Karpas-422 (cell line): ENCODE results near the gene TRAPPC14. TPM values are rescaled to one million over a fixed set of nuclear protein-coding genes. Genes with fewer than 3 reads are reported as not detected.
"Not testable (repeated sequence)": the region's sequence is repeated elsewhere in the genome, so short reads cannot be mapped to it uniquely, and the experiment has no call there.

Experiments used
- DNase-seq: peaks from one replicate; pipeline ENCODE4 v3.0.0-alpha.2; 2015
- H2AFZ ChIP-seq: fragments of 200-600 bp; sonication (generic); 2 replicates; pipeline ENCODE4 v1.6.1; 2014; ENCODE audit warnings: antibody characterized with exemption, low read length, mixed read lengths
- H3K27ac ChIP-seq: fragments of 200-600 bp; sonication (generic); 2 replicates; pipeline ENCODE4 v1.5.1; 2014; ENCODE audit warnings: mild to moderate bottlenecking, low read length, moderate library complexity
- H3K27me3 ChIP-seq: fragments of 200-600 bp; sonication (generic); 2 replicates; pipeline ENCODE4 v1.6.1; 2014; ENCODE audit warnings: low read length, mixed read lengths
- H3K36me3 ChIP-seq: fragments of 200-600 bp; sonication (generic); 2 replicates; pipeline ENCODE4 v1.6.1; 2014; ENCODE audit warnings: low read length, mixed read lengths; ENCODE audit not compliant: insufficient read depth
- H3K4me1 ChIP-seq: fragments of 200-600 bp; sonication (generic); 2 replicates; pipeline ENCODE4 v1.6.1; 2014; ENCODE audit warnings: mild to moderate bottlenecking, low read length, mixed read lengths
- H3K4me2 ChIP-seq: fragments of 200-600 bp; sonication (generic); 2 replicates; pipeline ENCODE4 v1.6.1; 2014; ENCODE audit warnings: low read length, low read depth, mild to moderate bottlenecking; ENCODE audit not compliant: poor library complexity, severe bottlenecking
- H3K4me3 ChIP-seq: fragments of 200-600 bp; sonication (generic); 2 replicates; pipeline ENCODE4 v1.5.1; 2014; ENCODE audit warnings: mild to moderate bottlenecking, antibody characterized with exemption, low read length, mixed read lengths
- H3K79me2 ChIP-seq: fragments of 200-600 bp; sonication (generic); 2 replicates; pipeline ENCODE4 v1.6.1; 2014; ENCODE audit warnings: mild to moderate bottlenecking, low read length, mixed read lengths
- H3K9ac ChIP-seq: fragments of 200-600 bp; sonication (generic); 2 replicates; pipeline ENCODE4 v1.6.0; 2014; ENCODE audit warnings: low read length
- H3K9me2 ChIP-seq: fragments of 200-600 bp; sonication (generic), shearing (Covaris generic); replicated peaks from 2 replicates; pipeline ENCODE4 v1.6.0; 2014; ENCODE audit warnings: mild to moderate bottlenecking, low read length, moderate library complexity; ENCODE audit not compliant: insufficient read depth
- H3K9me3 ChIP-seq: fragments of 300-700, 200-600 bp; sonication (generic); 2 replicates; pipeline ENCODE4 v1.6.1; 2014; ENCODE audit warnings: low read length, mixed read lengths
- H4K20me1 ChIP-seq: fragments of 200-600 bp; sonication (generic); 2 replicates; pipeline ENCODE4 v1.6.1; 2014; ENCODE audit warnings: mild to moderate bottlenecking, antibody characterized with exemption, low read length, low read depth; ENCODE audit not compliant: insufficient read depth
- total RNA-seq: library from RNA; depleted of rRNA; stranded (reverse); fragments of >200 nt; shearing (Covaris generic); gene quantifications from 2 replicates; pipeline ENCODE4 v1.2.3, GENCODE V29; 2014; ENCODE audit warnings: low replicate concordance

The TRAPPC14 gene
- total RNA-seq, 1 experiment from 2014 or later = 15.8 TPM

DNA sequence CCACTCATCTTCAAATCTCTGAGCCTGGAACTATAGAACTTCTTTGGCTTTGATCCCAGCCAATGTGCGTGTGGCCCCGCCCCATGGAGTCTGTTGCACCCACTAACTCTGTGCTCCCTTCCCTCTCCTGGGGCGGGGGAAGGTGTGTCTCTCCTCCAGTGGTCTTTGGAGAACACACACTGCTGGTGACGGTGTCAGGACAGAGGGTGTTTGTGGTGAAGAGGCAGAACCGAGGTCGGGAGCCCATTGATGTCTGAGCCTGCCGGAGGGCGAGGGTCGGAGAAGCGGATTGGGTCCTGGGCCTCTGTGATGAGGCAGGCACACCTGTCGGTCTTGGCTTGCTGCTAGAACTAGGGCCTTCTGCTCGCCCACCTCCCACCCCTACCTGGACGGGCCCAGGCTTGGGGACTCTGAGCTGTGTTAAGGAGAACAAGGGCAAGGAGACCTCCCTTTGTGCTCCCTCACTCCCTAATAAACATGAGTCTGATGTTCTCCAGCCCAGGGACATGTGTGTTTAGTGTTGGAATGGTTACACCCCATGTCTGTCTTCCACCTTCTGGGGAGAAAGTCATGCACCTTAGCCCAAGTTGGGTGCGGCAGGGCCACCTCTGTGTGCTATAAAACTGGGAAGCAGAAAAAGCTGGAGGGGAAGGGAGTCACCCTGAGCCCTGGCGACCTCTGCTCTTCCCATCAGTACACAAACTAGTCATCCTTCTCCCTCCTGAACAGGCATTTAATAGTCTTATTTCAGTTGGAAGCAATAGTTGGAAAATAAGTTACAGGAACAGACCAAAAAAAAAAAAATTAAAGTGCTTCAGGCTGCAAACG, 4.6 kb downstream of the TRAPPC14 start:
- Histone ChIP-seq H3K27ac (no peak overlapping the region), H3K9me3 (no peaks in the 10 kb centered on the region), H3K79me2 (peaks cover 41% of the 10 kb centered on the region), H3K4me2 (no peak overlapping the region), H3K4me1 (peaks cover 44% of the 10 kb centered on the region), H3K9ac (no peak overlapping the region), H2AFZ (no peak overlapping the region), H3K4me3 (no peak overlapping the region), H3K27me3 (no peaks in the 10 kb centered on the region), H3K36me3 (peaks cover 9% of the 10 kb centered on the region), H3K9me2 (no peaks in the 10 kb centered on the region), H4K20me1 (peaks cover 12% of the 10 kb centered on the region; the same call in 1 of the 2 replicates)
- DNase-seq = peak; percentile 49

DNA sequence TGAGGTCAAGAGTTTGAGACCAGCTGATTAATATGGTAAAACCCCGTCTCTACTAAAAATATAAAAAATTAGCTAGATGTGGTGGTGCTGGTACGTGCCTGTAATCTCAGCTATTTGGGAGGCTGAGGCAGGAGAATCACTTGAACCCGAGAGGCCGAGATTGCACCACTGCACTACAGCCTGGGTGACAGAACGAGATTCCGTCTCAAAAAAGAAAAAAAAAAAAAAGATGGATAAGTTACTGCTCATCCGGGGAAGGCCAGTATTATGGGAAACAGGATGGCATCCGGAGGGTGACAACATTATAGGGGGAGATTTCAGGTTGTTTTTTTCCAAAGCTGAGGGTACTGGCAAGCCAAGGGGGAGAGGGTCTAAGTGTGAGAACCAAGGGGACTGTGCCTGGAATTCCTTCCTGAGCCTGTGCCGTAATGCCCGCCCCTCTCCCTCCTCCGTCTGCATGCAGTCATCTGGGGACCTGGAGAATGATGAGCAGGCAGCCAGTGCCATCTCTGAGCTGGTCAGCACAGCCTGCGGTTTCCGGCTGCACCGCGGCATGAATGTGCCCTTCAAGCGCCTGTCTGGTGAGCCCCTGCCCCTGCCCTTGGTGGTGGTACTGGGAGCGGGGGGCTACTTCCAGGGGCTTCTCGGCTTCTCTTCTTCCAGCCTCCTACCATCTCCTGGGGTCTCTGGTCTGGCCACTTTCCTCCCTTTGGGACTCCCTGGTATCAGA, 5.4 kb downstream of the TRAPPC14 start:
- no peak overlapping the region for H2AFZ ChIP-seq
- no peak overlapping the region for H3K4me3 ChIP-seq
- no peaks in the 10 kb centered on the region for H3K9me2 ChIP-seq
- no peak for DNase-seq
- H3K27me3 ChIP-seq = no peaks in the 10 kb centered on the region
- peaks cover 12% of the 10 kb centered on the region; the same call in 1 of the 2 replicates for H4K20me1 ChIP-seq
- peaks cover 45% of the 10 kb centered on the region for H3K4me1 ChIP-seq
- peaks cover 38% of the 10 kb centered on the region for H3K79me2 ChIP-seq
- peak overlapping the region; percentile 47 for H3K4me2 ChIP-seq
- no peak overlapping the region for H3K9ac ChIP-seq
- peak overlapping the region; percentile 52 for H3K27ac ChIP-seq
- H3K36me3 ChIP-seq = peaks cover 9% of the 10 kb centered on the region
- H3K9me3 ChIP-seq = no peaks in the 10 kb centered on the region

DNA sequence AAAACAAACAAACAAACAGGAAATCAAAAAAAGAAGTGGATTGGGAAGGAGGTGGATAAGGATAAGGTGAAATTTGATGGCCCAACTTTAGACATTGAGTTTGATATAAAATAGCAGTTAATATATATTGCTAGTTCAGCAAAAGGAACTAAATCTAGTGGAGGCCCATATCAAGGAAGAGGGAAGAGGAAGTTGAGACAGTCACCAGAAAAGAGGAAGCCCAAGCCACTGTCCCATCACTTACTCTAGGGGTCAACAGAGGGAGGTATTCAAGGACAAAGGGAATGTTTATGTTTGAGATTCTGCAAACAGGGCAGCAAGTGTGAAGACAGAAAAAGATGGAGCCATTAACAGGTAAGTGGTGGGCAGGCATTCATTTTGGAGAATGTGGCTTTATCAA, 6.1 kb downstream of the TRAPPC14 start:
- Histone ChIP-seq H3K79me2 (peaks cover 31% of the 10 kb centered on the region), H3K27ac (peak overlapping the region; percentile 52), H3K4me1 (peaks cover 45% of the 10 kb centered on the region), H3K9me3 (no peaks in the 10 kb centered on the region), H3K4me2 (peak overlapping the region; percentile 47), H3K4me3 (peak overlapping the region; percentile 11; the same call in 1 of the 2 replicates), H3K9ac (peak overlapping the region; percentile 14; the same call in 1 of the 2 replicates), H2AFZ (no peak overlapping the region), H3K27me3 (no peaks in the 10 kb centered on the region), H3K9me2 (no peaks in the 10 kb centered on the region), H3K36me3 (peaks cover 9% of the 10 kb centered on the region), H4K20me1 (peaks cover 8% of the 10 kb centered on the region; the same call in 1 of the 2 replicates)
- peak; percentile 69 for DNase-seq

DNA sequence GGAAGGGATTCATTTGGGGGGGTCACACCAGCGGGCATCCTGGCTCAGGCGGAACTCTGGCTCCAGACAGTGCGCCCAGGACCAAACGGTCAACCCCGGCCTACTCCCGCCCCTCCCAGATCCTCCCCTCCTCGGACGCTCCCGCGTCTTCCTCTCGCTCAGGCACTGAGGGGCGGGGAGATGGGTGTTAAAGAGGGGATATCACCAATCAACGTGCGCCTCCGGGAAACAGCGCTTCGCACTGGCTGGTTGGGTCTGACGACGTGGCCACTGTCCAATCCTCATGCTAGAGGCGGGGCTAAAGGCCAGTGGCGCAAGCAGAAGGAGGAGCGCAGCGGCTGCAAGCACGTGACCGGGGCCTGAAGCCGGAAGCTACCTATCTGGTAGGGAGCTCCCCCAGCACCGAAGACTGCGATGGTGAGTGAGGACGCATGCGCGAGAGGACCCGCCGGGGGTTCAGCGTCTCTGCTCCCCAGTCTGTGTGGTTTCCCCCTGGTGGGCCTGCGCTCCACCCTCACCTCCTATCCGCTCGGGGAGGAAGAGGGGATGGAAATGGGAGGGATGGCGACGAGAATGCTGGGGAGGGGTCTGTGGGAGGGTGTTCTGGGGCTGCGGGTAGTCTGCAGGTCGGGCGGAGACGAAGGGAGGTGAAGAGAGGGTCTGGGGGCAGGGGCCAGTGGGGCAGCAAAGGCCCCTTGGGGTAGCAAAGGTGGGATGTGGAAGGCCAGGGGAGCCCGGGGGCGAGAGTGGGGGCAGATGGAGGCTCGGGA, 9.8 kb downstream of the TRAPPC14 start, which contains the start of gene LAMTOR4:
TSS of gene LAMTOR4 (plus strand) at position 360 of the 770 bp plus-strand sequence. CDS start at position 415, 55 bp downstream.
- no peaks in the 10 kb centered on the region for H4K20me1 ChIP-seq
- H3K4me3 ChIP-seq = peak within 1 kb of the TSS; percentile 99
- peaks cover 31% of the 10 kb centered on the region for H3K4me1 ChIP-seq
- H3K27me3 ChIP-seq = no peaks in the 10 kb centered on the region
- peak within 1 kb of the TSS; percentile 81; the same call in 1 of the 2 replicates for H2AFZ ChIP-seq
- H3K9me2 ChIP-seq = no peaks in the 10 kb centered on the region
- peak within 1 kb of the TSS; percentile 77 for H3K27ac ChIP-seq
- peak within 1 kb of the TSS; percentile 97 for H3K4me2 ChIP-seq
- 0 out of 2 replicates have a peak, but pooled peaks cover 3% of the 10 kb centered on the region for H3K36me3 ChIP-seq
- peaks cover 25% of the 10 kb centered on the region for H3K79me2 ChIP-seq
- H3K9me3 ChIP-seq = no peaks in the 10 kb centered on the region
- DNase-seq = peak; percentile 99
- H3K9ac ChIP-seq = peak within 1 kb of the TSS; percentile 100

DNA sequence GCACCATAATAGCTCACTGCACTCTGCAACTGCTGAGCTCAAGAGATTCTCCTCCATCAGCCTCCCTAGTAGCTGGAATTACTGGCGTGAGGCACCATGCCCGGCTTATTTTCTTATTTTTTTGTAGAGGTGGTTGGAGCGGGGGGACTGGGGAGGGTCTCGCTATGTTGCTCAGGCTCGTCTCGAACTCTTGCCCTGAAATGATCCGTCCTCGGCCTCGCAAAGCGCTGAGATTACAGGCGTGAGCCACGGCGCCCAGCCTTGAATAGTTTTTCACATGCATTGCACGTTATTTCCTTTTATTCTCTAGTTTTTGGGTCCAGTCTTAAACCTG, 10.3 kb downstream of the TRAPPC14 start:
- DNase-seq = no peak
- H2AFZ ChIP-seq = peak overlapping the region; percentile 81; the same call in 1 of the 2 replicates
- H3K4me2 ChIP-seq = peak overlapping the region; percentile 80
- H3K4me1 ChIP-seq = peaks cover 31% of the 10 kb centered on the region
- peak overlapping the region; percentile 80 for H3K9ac ChIP-seq
- peak overlapping the region; percentile 36; the same call in 1 of the 2 replicates for H3K27ac ChIP-seq
- H3K79me2 ChIP-seq = peaks cover 24% of the 10 kb centered on the region
- H3K4me3 ChIP-seq = peak overlapping the region; percentile 65
- no peaks in the 10 kb centered on the region for H4K20me1 ChIP-seq
- H3K27me3 ChIP-seq = no peaks in the 10 kb centered on the region
- no peaks in the 10 kb centered on the region for H3K9me3 ChIP-seq
- no peaks in the 10 kb centered on the region for H3K9me2 ChIP-seq
- H3K36me3 ChIP-seq = 0 out of 2 replicates have a peak, but pooled peaks cover 3% of the 10 kb centered on the region

DNA sequence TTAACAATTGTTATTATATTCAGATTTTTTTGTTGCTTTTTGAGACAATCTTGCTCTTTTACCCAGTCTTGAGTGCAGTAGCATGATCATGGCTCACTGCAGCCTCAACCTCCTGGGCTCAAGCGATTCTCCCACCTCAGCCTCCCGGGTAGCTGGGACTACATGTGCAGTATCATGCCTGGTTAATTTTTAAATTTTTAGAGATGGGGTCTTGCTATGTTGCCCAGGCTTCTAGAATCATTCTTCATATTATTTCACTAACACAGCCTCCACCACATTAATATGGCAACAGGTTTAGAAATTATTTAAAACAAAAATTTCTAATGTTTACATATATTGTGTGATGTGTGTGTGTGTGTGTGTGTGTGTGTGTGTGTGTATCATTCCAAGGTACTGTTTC, 11.2 kb downstream of the TRAPPC14 start:
- no peak for DNase-seq

DNA sequence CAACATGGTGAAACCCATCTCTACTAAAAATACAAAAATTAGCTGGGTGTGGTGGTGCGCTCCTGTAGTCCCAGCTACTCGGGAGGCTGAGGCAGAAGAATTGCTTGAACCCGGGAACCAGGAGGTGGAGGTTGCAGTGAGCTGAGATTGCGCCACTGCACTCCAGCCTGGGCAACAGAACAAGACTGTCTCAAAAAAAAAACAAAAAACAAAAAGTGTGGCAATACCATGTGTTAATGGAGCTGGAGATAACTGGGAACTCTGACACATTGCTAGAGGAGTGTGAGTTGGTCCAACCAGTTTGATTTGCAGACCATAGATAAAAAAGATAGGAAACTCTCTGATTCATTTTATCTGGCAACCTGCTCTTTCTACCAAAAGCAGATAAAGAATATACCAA, 12.2 kb downstream of the TRAPPC14 start:
- Histone ChIP-seq H3K79me2 (peaks cover 21% of the 10 kb centered on the region), H3K4me1 (peaks cover 15% of the 10 kb centered on the region)
- not testable (repeated sequence) for H4K20me1 ChIP-seq, H3K36me3 ChIP-seq, H3K9ac ChIP-seq, DNase-seq, H3K27me3 ChIP-seq, H3K9me3 ChIP-seq, H3K4me2 ChIP-seq, H2AFZ ChIP-seq, H3K4me3 ChIP-seq, H3K9me2 ChIP-seq, H3K27ac ChIP-seq

More for the DNA sequence above, 11.2 kb downstream of the TRAPPC14 start:
- Histone ChIP-seq H3K27me3 (no peaks in the 10 kb centered on the region), H3K4me2 (no peak overlapping the region), H3K4me1 (peaks cover 23% of the 10 kb centered on the region), H4K20me1 (no peaks in the 10 kb centered on the region), H3K4me3 (no peak overlapping the region), H3K9me3 (no peaks in the 10 kb centered on the region), H2AFZ (no peak overlapping the region), H3K9me2 (no peaks in the 10 kb centered on the region), H3K36me3 (0 out of 2 replicates have a peak, but pooled peaks cover 3% of the 10 kb centered on the region), H3K9ac (no peak overlapping the region), H3K27ac (no peak overlapping the region), H3K79me2 (peaks cover 21% of the 10 kb centered on the region)
